Activated CD4-positive, alpha-beta T cell treated with anti-CD3 and anti-CD28 coated beads, Interleukin-2, amount 50 U/mL, for 24 hours (primary cell): ENCODE results near the gene ZNF560.
A peak's percentile ranks its signal among the peaks of the same experiment; 100 is the strongest.

Experiments
- DNase-seq, 2 donors: peaks; one replicate each; pipeline ENCODE4 v3.0.0-alpha.2; 2020; ENCODE audit warnings: low read depth in 1 of 2, low spot score in 1 of 2

Gene ZNF560

GRCh38 chr19:9436358-9436757, 62.1 kb downstream of the ZNF560 start:
- no peak for DNase-seq

GRCh38 chr19:9435279-9436268, 62.8 kb downstream of the ZNF560 start, which contains the start of gene ZNF266:
Gene ZNF266, minus strand, starts transcription at chr19:9435573. Its CDS starts 15,484 bp downstream, at chr19:9420089.
- DNase-seq, result peak; percentile 85 to 89

- peak in 1 of 2 donors; percentile 14 for DNase-seq
These were observed 66.9 kb downstream of the ZNF560 start for GRCh38 chr19:9431475-9431874.

- no peak for DNase-seq
These were observed 68.0 kb downstream of the ZNF560 start for GRCh38 chr19:9430444-9430843.

GRCh38 chr19:9427941-9428340, 70.5 kb downstream of the ZNF560 start:
- no peak for DNase-seq
